ENCODE measurements around the gene SHD. TPM values are rescaled to one million over a fixed set of nuclear protein-coding genes. Genes with fewer than 3 reads are reported as not detected.

The SHD gene
- total and polyA plus RNA-seq, 2 experiments from 2014 or later: 1.8 to 8.0 TPM

GRCh38 chr19:4320419-4320818, 41.4 kb downstream of the SHD start:
- H3K36me3 Mint-ChIP-seq (ENCODE audit: low read depth): peaks cover 70% of the 10 kb centered on the region
- no peak for TF ChIP-seq NANOG (IDR thresholded peaks at IDR 0.05; ENCODE audit: borderline replicate concordance)
- TF ChIP-seq EZH2 (IDR thresholded peaks at IDR 0.05; ENCODE audit: low read depth, unreplicated experiment): no peak
- peaks cover 3% of the 10 kb centered on the region; the same call in 1 of the 2 replicates for H3K36me3 ChIP-seq (ENCODE audit: insufficient read depth)

GRCh38 chr19:4322942-4323665, 44.0 kb downstream of the SHD start:
- no peaks in the 10 kb centered on the region for H3K9me2 ChIP-seq (ENCODE audit: insufficient read depth)
- H3K36me3 Mint-ChIP-seq (ENCODE audit: low read depth): peaks cover 49% of the 10 kb centered on the region
- no peaks in the 10 kb centered on the region for H3K79me2 ChIP-seq (replicated peaks; ENCODE audit: insufficient read depth)
- no peak overlapping the region for H2AFZ ChIP-seq
- H3K4me1 ChIP-seq (ENCODE audit: insufficient read depth): peaks cover 3% of the 10 kb centered on the region; the same call in 1 of the 2 replicates
- no peak overlapping the region for H3K4me3 ChIP-seq
- peaks cover 3% of the 10 kb centered on the region; the same call in 1 of the 2 replicates for H3K36me3 ChIP-seq (ENCODE audit: insufficient read depth)
- peaks cover 3% of the 10 kb centered on the region; the same call in 1 of the 2 replicates for H3F3A ChIP-seq (replicated peaks; ENCODE audit: low read depth)
- DNase-seq (ENCODE audit: low spot score): peak; percentile 23
- H3K27ac Mint-ChIP-seq: no peak overlapping the region
- H3K4me3 Mint-ChIP-seq: no peak overlapping the region
- peaks cover 27% of the 10 kb centered on the region for H3K27me3 Mint-ChIP-seq (ENCODE audit: insufficient read depth, low read depth, poor library complexity)
- no peak overlapping the region for H3K4me2 ChIP-seq
- no peak overlapping the region for H3K27ac ChIP-seq (ENCODE audit: low read depth)
- peaks cover 14% of the 10 kb centered on the region for H3K4me1 Mint-ChIP-seq
- peaks cover 30% of the 10 kb centered on the region for H3K9me3 Mint-ChIP-seq
- no peaks in the 10 kb centered on the region for H3K27me3 ChIP-seq (ENCODE audit: insufficient read depth)
- H4K20me1 ChIP-seq (replicated peaks; ENCODE audit: insufficient read depth): no peaks in the 10 kb centered on the region
- TF ChIP-seq NANOG (IDR thresholded peaks at IDR 0.05; ENCODE audit: borderline replicate concordance) (no peak), EZH2 (IDR thresholded peaks at IDR 0.05; ENCODE audit: low read depth, unreplicated experiment) (no peak)
- no peak for ATAC-seq

More at GRCh38 chr19:4320419-4320818, 41.4 kb downstream of the SHD start:
- Mint-ChIP-seq H3K4me1 (no peaks in the 10 kb centered on the region), H3K27me3 (ENCODE audit: insufficient read depth, low read depth, poor library complexity) (peaks cover 19% of the 10 kb centered on the region), H3K4me3 (no peak overlapping the region; the same call in 2 of the 3 replicates), H3K27ac (no peak overlapping the region), H3K9me3 (peaks cover 30% of the 10 kb centered on the region)
- ATAC-seq (no peak), DNase-seq (ENCODE audit: low spot score) (no peak)
- Histone ChIP-seq H3K9me2 (ENCODE audit: insufficient read depth) (no peaks in the 10 kb centered on the region), H2AFZ (no peak overlapping the region), H3K4me3 (no peak overlapping the region), H3F3A (replicated peaks; ENCODE audit: low read depth) (no peaks in the 10 kb centered on the region), H3K4me2 (no peak overlapping the region), H3K4me1 (ENCODE audit: insufficient read depth) (no peaks in the 10 kb centered on the region), H3K79me2 (replicated peaks; ENCODE audit: insufficient read depth) (no peaks in the 10 kb centered on the region), H3K27ac (ENCODE audit: low read depth) (no peak overlapping the region), H3K27me3 (ENCODE audit: insufficient read depth) (no peaks in the 10 kb centered on the region), H4K20me1 (replicated peaks; ENCODE audit: insufficient read depth) (no peaks in the 10 kb centered on the region; the same call in 1 of the 2 replicates)

- Histone ChIP-seq H2AFZ (no peak overlapping the region), H3K79me2 (replicated peaks; ENCODE audit: insufficient read depth) (no peaks in the 10 kb centered on the region), H3K9me2 (ENCODE audit: insufficient read depth) (no peaks in the 10 kb centered on the region), H3K36me3 (ENCODE audit: insufficient read depth) (peaks cover 3% of the 10 kb centered on the region; the same call in 1 of the 2 replicates), H3K27ac (ENCODE audit: low read depth) (no peak overlapping the region), H3K27me3 (ENCODE audit: insufficient read depth) (no peaks in the 10 kb centered on the region), H3F3A (replicated peaks; ENCODE audit: low read depth) (peaks cover 3% of the 10 kb centered on the region; the same call in 1 of the 2 replicates), H3K4me3 (no peak overlapping the region), H3K4me1 (ENCODE audit: insufficient read depth) (peaks cover 3% of the 10 kb centered on the region; the same call in 1 of the 2 replicates), H3K4me2 (no peak overlapping the region), H4K20me1 (replicated peaks; ENCODE audit: insufficient read depth) (no peaks in the 10 kb centered on the region)
- DNase-seq (ENCODE audit: low spot score): no peak
- Mint-ChIP-seq H3K9me3 (peaks cover 27% of the 10 kb centered on the region), H3K4me1 (peaks cover 14% of the 10 kb centered on the region), H3K4me3 (no peak overlapping the region), H3K27ac (no peak overlapping the region), H3K36me3 (ENCODE audit: low read depth) (peaks cover 44% of the 10 kb centered on the region), H3K27me3 (ENCODE audit: insufficient read depth, low read depth, poor library complexity) (peaks cover 33% of the 10 kb centered on the region)
- no peak for ATAC-seq
- no peak for TF ChIP-seq CTCF (conservative IDR thresholded peaks at IDR 0.05; ENCODE audit: low read depth in 2 of 2)
- no peak for TF ChIP-seq NANOG (IDR thresholded peaks at IDR 0.05; ENCODE audit: borderline replicate concordance)
- TF ChIP-seq POLR2AphosphoS5 (IDR thresholded peaks at IDR 0.05; ENCODE audit: low read depth): no peak
- TF ChIP-seq ZNF331 (CRISPR knock-in tag; IDR thresholded peaks at IDR 0.05; ENCODE audit: low read depth): no peak
- TF ChIP-seq EZH2 (IDR thresholded peaks at IDR 0.05; ENCODE audit: low read depth, unreplicated experiment): no peak
- no peak for TF ChIP-seq CREB1 (CRISPR knock-in tag; IDR thresholded peaks at IDR 0.05; ENCODE audit: low read depth)
- no peak for TF ChIP-seq ZNF114 (CRISPR knock-in tag; IDR thresholded peaks at IDR 0.05)
- no peak for TF ChIP-seq EZH2phosphoT487 (IDR thresholded peaks at IDR 0.05; ENCODE audit: unreplicated experiment)
- TF ChIP-seq REST (IDR thresholded peaks at IDR 0.05; ENCODE audit: unreplicated experiment): no peak
These were observed 44.6 kb downstream of the SHD start for GRCh38 chr19:4323692-4324091.

Measured in GM23338 (cell line).